K562 (cell line): ENCODE data around the gene SNCB. TPM values are rescaled to one million over a fixed set of nuclear protein-coding genes. Genes with fewer than 3 reads are reported as not detected.

ENCODE experiments used
- RREB1 ChIP-seq: fragments of 250-450 bp; sonication (Bioruptor Pico); IDR thresholded peaks from 2 replicates; pipeline ENCODE4 v1.4.0; 2020
- SETDB1 ChIP-seq: IDR thresholded peaks from one replicate; pipeline ENCODE4 v1.6.1; 2012; ENCODE audit warnings: low read length, control low read depth, inconsistent platforms
- SRSF3 ChIP-seq: fragments of 200-400 bp; formaldehyde crosslinking; IDR thresholded peaks from 2 replicates; pipeline ENCODE4 v1.6.1; 2016; ENCODE audit warnings: mild to moderate bottlenecking, low read length, moderate library complexity; ENCODE audit not compliant: insufficient read depth
- TFAP4 ChIP-seq: sonication (generic); formaldehyde crosslinking; IDR thresholded peaks from 2 replicates; pipeline ENCODE4 v1.8.0; 2022; ENCODE audit warnings: missing genetic modification reagents, mild to moderate bottlenecking, moderate library complexity, borderline replicate concordance
- polyA plus RNA-seq, 8 experiments: library from polyadenylated mRNA; depleted of rRNA in 4 of 8; stranded (reverse) in 5 of 8; unstranded in 3 of 8; fragments of >200 nt; fragmentation: Nextera tagmentation in 2 of 8; fragmentation: Illumina TruSeq in 1 of 8; extraction: Ambion mirVana in 2 of 8; extraction: Trizol in 1 of 8; gene quantifications; 2 replicates each; pipeline versions ENCODE4 v1.2.1 to v1.2.3, GENCODE V29; 2011 to 2014; ENCODE audit warnings: inconsistent platforms in 1 of 8, missing spikeins in 1 of 8
- total RNA-seq, 7 experiments: library from RNA; depleted of rRNA in 6 of 7; stranded (reverse); fragments of >200 nt in 6 of 7; fragmentation: Illumina TruSeq in 2 of 7; extraction: Trizol in 2 of 7; gene quantifications; 2 replicates each; pipeline versions ENCODE4 v1.2.1 to v1.2.3, GENCODE V29; 2011 to 2021; ENCODE audit warnings: low replicate concordance in 1 of 7

The SNCB gene
- total and polyA plus RNA-seq, 9 of the 15 experiments (the other 6 are each of a cell fraction or from before 2014, with no cell fraction given) = not detected

GRCh38 chr5:176640616-176641015 lies 10.3 kb upstream of the SNCB start (continued):
- no peak for TF ChIP-seq TFAP4
- no peak for TF ChIP-seq SETDB1
- no peak for TF ChIP-seq RREB1 (CRISPR knock-in tag)
- no peak for TF ChIP-seq SRSF3
- TF ChIP-seq, all 486 proteins: peak for 0
